Pancreas (tissue), 10 donors: Measurements from ENCODE around the gene RABEPK. TPM values are rescaled to one million over a fixed set of nuclear protein-coding genes. Genes with fewer than 3 reads are reported as not detected.

Source experiments
- ATAC-seq, 4 donors: fragments of 200-7000 bp; cut with Tn5 transposase; one replicate each; pipeline versions ENCODE4 v1.8.0 to v1.9.1; 2020; ENCODE audit warnings: mild to moderate bottlenecking in 4 of 4, moderate library complexity in 4 of 4
- DNase-seq, 6 donors: peaks; one replicate each; pipeline ENCODE4 v3.0.0-alpha.2; 2020
- FAIRE-seq: peaks from 2 replicates; lab custom pipeline; 2012; peaks lifted over from hg19 to GRCh38; lab: Jason Lieb, UNC
- H3K27ac ChIP-seq, 4 donors: fragments of 200-600 bp; sonication (generic); 1 replicate in 3 of 4; 2 replicates in 1 of 4; pipeline versions ENCODE4 v1.5.0 to v1.8.0; 2020
- H3K27me3 ChIP-seq, 4 donors: fragments of 200-600 bp; one replicate each; pipeline ENCODE4 v1.8.0; 2021
- H3K36me3 ChIP-seq, 3 donors: fragments of 200-600 bp; sonication (generic) in 1 of 3; one replicate each; pipeline versions ENCODE4 v1.5.0 to v1.8.0; 2020 to 2021
- H3K4me1 ChIP-seq, 3 donors: fragments of 200-600 bp; one replicate each; pipeline ENCODE4 v1.8.0; 2021
- H3K4me3 ChIP-seq, 4 donors: fragments of 200-600 bp; sonication (generic) in 2 of 4; one replicate each; pipeline versions ENCODE4 v1.5.0 to v1.8.0; 2020 to 2021
- H3K9me3 ChIP-seq, 4 donors: fragments of 200-600 bp; one replicate each; pipeline ENCODE4 v1.8.0; 2021
- WGBS, 2 donors: extraction: QIAGEN DNeasy Blood & Tissue Kit; methylation state at CpG; one replicate each; pipeline ENCODE4 v1.1.7; 2013; 5-methylcytosine and 5-hydroxymethylcytosine counted together
- intact Hi-C, 3 donors: fragments of 100-400 bp; cut with DNase I; formaldehyde crosslinking; loops; one replicate each; pipeline versions ENCODE4 v1.11.1 to v1.14.2; 2022
- polyA plus RNA-seq, 2 donors: library from polyadenylated mRNA; stranded (reverse); fragments of 200-250 nt; gene quantifications; one replicate each; pipeline ENCODE4 v1.2.3, GENCODE V29; 2013
- total RNA-seq, 6 donors: library from RNA; stranded (reverse); fragmentation: NEBNext Ultra II Directional in 4 of 6; extraction: Animal tissue kit (Norgen Biotek cat#: 25700) in 4 of 6; gene quantifications; one replicate each; pipeline versions ENCODE4 v1.2.1 to v1.2.4, GENCODE V29; 2021 to 2023
- TF ChIP-seq, protein P1 (sequence below), 4 donors: fragments of 200-600 bp; sonication (generic) in 3 of 4; IDR thresholded peaks; one replicate each; pipeline versions ENCODE4 v1.5.0 to v1.8.0; 2021; ENCODE audit warnings: antibody characterized with exemption in 4 of 4
- donor health status: healthy with polysubstance abuse.
- donor health status: DM: no; HTN: no; CAD: no; lungs with moderate emphysema.
- donor health status: DM: no; HTN: no; CAD: no.
- donor health status: control.
- donor health status: control.
- donor health status: Bipolar disorder and iron deficiency.
- donor health status: DM: yes; HTN: yes; CAD: no.
- donor health status: DM: no; HTN: no; CAD: no.
- donor health status: DM: no; HTN: no; CAD: no.
- donor health status: DM: yes; HTN: yes; CAD: no.

The RABEPK gene
- total and polyA plus RNA-seq, 8 donors, result 4.1 to 13.8 (median 7.5) TPM

DNA sequence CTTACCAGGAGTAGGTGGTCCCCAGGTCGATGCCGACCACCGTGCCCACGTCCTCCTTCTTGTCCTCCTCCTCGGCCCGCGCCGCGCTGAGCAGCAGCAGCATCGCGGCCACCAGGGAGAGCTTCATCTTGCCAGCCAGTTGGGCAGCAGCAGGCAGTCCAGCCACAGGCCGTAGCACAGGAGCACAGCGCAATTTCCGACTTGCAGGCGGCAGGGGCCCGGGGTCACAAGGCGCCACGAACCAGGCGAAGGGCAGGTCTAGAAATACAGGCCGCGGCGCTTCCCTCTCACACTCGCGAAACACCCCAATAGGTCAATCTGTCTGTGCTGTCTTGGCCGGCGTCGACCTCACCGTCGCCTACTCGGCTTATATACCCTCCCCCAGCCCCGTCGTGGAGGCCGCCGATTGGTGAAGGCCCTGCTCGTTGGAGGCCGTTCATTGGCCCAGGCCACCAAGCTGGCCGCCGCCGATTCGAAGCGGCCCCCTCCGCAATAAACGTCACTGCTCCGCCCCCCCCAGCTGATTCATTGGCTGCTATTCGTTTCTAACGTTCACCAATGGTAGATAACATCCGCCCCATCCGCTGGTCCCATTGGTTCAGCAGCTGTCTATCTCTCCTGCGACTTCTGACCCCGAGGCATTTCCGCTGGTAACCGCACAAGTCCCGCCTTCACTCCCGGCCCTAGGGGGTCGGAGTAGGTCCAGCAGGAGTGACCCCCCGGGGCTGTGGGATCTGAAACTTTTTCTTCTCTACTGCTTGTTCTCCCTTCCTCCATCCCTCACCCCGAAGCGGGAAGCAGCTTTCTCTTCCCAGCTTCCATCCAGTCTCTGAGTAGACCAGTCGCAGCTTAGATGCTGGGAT is 40.9 kb downstream of the RABEPK start, which contains the start of gene HSPA5:
Gene HSPA5 (minus strand): TSS at position 344 of the 863 bp plus-strand sequence. CDS start 217 bp downstream, at position 127.
- FAIRE-seq, result peak; percentile 81
- intact Hi-C loops, result no loop called here
- peak; percentile 98 to 100 (median 100) for DNase-seq
- Histone ChIP-seq H3K27ac (peak within 1 kb of the TSS; percentile 89 to 96 (median 91)), H3K9me3 (no peaks in the 10 kb centered on the region), H3K36me3 (peaks cover 0 to 35% (median 22%) of the 10 kb centered on the region in 3 donors), H3K27me3 (no peaks in the 10 kb centered on the region), H3K4me3 (peak within 1 kb of the TSS; percentile 85 to 99 (median 90)), H3K4me1 (peaks cover 0 to 28% (median 7%) of the 10 kb centered on the region in 3 donors)
- TF ChIP-seq, protein P1, sequence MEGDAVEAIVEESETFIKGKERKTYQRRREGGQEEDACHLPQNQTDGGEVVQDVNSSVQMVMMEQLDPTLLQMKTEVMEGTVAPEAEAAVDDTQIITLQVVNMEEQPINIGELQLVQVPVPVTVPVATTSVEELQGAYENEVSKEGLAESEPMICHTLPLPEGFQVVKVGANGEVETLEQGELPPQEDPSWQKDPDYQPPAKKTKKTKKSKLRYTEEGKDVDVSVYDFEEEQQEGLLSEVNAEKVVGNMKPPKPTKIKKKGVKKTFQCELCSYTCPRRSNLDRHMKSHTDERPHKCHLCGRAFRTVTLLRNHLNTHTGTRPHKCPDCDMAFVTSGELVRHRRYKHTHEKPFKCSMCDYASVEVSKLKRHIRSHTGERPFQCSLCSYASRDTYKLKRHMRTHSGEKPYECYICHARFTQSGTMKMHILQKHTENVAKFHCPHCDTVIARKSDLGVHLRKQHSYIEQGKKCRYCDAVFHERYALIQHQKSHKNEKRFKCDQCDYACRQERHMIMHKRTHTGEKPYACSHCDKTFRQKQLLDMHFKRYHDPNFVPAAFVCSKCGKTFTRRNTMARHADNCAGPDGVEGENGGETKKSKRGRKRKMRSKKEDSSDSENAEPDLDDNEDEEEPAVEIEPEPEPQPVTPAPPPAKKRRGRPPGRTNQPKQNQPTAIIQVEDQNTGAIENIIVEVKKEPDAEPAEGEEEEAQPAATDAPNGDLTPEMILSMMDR (IDR thresholded peaks at IDR 0.05), result no peak
- WGBS, 2 donors, result 1% methylated on average over 54 to 59 of the region's 59 CpGs
- ATAC-seq, result peak; percentile 91 to 96 (median 92)

DNA sequence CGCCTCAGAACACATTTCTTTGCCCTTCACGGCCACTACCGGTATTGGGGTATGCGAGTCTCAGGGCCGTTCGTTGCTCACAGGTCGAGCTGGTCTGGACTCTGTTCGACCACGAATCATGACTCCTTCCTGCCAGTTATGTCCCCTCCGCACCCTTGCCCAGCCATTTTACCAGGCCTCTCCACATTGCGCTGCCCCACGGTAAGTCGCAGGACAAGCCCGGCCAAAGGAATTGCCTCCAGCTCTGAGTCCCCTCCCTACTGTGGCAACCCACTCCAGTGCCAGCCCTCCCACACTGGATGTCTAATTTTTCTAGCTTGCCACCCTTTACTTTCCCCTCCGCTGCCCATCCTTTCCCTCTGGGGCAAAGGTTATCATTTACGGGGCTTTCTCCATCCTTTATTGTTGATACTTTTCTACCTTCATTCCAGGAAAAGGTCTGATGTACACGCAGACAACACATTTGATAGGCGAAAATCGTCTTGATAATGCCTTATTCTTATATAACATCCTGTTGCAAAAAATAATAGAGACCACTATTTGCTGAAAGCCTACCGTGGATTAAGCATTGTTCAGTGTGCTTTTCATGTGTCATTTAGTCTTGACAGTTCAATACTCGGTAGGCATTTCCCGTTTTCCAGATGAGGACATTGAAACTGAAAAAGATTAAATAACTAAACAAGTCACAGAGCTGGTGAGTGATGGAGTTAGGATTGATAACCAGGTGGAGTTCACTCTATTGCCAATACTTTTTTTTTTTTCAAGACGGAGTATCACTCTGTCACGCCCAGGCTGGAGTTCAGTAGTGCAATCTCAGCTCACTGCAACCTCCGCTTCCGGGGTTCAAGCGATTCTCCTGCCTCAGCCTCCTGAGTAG is 41.8 kb downstream of the RABEPK start:
- H3K4me1 ChIP-seq, result peaks cover 0 to 24% (median 0%) of the 10 kb centered on the region in 3 donors
- ATAC-seq, result peak; percentile 4 to 14 (median 9)
- peaks cover 0 to 27% (median 21%) of the 10 kb centered on the region in 3 donors for H3K36me3 ChIP-seq
- H3K27me3 ChIP-seq, result no peaks in the 10 kb centered on the region
- H3K27ac ChIP-seq, result peak overlapping the region; percentile 85 to 90 (median 89)
- DNase-seq, result peak in 4 of 6 donors; percentile 34 to 61 (median 58)
- intact Hi-C loops, result no loop called here
- WGBS, 2 donors, result 15 to 17% methylated on average over 27 of the region's 27 CpGs
- TF ChIP-seq, protein P1 (IDR thresholded peaks at IDR 0.05), result no peak
- no peaks in the 10 kb centered on the region for H3K9me3 ChIP-seq
- peak overlapping the region; percentile 38 to 91 (median 69) for H3K4me3 ChIP-seq
- FAIRE-seq, result no peak

DNA sequence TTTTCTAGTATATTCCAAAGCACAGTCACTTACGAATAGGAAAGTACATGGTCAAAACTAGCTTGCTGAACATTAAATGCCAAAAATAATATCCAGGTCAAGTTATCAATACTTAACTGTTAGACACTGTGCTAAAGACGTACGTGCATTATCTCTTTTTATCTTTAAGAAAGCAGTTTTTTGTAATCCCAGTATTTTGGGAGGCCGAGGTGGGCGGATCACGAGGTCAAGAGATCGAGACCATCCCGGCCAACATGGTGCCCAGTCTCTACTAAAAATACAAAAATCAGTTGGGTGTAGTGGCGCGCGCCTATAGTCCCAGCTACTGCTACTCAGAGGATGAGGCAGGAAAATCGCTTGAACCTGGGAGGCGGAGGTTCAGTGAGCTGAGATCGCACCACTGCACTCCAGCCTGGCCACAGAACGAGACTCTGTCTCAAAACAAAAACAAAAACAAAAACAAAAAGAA is 43.5 kb downstream of the RABEPK start:
- H3K9me3 ChIP-seq, result no peaks in the 10 kb centered on the region
- no peak overlapping the region for H3K4me3 ChIP-seq
- ATAC-seq (no peak), DNase-seq (no peak), FAIRE-seq (no peak)
- TF ChIP-seq, protein P1 (IDR thresholded peaks at IDR 0.05), result no peak
- H3K27ac ChIP-seq, result no peak overlapping the region
- intact Hi-C loops, result no loop called here
- peaks cover 0 to 6% (median 0%) of the 10 kb centered on the region in 3 donors for H3K4me1 ChIP-seq
- H3K36me3 ChIP-seq, result peaks cover 0 to 10% (median 7%) of the 10 kb centered on the region in 3 donors
- WGBS, 2 donors, result 92 to 95% methylated on average over 15 of the region's 15 CpGs
- H3K27me3 ChIP-seq, result no peaks in the 10 kb centered on the region

DNA sequence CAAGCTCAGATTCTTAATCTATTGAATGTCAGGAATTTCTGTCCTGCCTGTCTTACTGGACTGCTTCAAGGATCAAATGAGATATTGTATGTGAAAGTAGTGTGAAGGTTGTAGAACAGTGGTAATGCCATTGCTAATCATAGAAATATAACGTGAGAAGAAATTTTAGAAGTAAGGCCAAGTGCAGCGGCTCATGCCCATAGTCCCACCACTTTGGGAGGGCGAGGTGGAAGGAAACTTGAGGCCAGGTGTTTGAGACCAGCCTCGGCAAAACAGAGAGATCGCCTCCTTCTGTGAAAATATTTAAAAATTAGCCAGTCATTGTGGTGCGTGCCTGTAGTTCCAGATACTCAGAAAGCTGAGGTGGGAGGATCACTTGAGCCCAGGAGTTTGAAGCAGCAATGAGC is 45.9 kb downstream of the RABEPK start:
- TF ChIP-seq, protein P1 (IDR thresholded peaks at IDR 0.05), result no peak
- H3K27me3 ChIP-seq, result no peaks in the 10 kb centered on the region
- no peak overlapping the region for H3K4me3 ChIP-seq
- 81 to 91% methylated on average over 6 of the region's 6 CpGs for WGBS, 2 donors
- ATAC-seq (no peak), FAIRE-seq (no peak), DNase-seq (no peak)
- no peaks in the 10 kb centered on the region for H3K9me3 ChIP-seq
- no peaks in the 10 kb centered on the region for H3K36me3 ChIP-seq
- intact Hi-C loops, result no loop called here
- no peaks in the 10 kb centered on the region for H3K4me1 ChIP-seq
- H3K27ac ChIP-seq, result no peak overlapping the region
